ENCODE measurements around the gene ABCA6. TPM values are rescaled to one million over a fixed set of nuclear protein-coding genes. Genes with fewer than 3 reads are reported as not detected.
"Not testable (repeated sequence)": the region's sequence is repeated elsewhere in the genome, so short reads cannot be mapped to it uniquely, and the experiment has no call there.

ABCA6 gene
- polyA plus RNA-seq, 3 donors = 1.7 to 4.4 (median 2.7) TPM

DNA sequence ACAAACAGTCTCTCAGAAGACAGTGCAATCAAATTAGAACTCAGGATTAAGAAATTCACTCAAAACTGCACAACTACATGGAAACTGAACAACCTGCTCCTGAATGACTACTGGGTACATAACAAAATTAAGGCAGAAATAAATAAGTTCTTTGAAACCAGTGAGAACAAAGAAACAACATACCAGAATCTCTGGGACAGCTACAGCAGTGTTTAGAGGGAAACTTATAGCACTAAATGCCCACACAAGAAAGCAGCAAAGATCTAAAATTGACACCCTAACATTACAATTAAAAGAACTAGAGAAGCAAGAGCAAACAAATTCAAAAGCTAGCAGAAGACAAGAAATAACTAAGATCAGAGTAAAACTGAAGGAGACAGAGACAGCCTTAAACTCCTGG lies 68.3 kb downstream of the ABCA6 start:
- not testable (repeated sequence) for DNase-seq (ENCODE audit: low read depth in 3 of 3, low spot score in 2 of 3)

- DNase-seq (ENCODE audit: low read depth in 3 of 3, low spot score in 2 of 3) = not testable (repeated sequence)
Observed at GRCh38 chr17:69072803-69073256, 68.9 kb downstream of the ABCA6 start.

DNA sequence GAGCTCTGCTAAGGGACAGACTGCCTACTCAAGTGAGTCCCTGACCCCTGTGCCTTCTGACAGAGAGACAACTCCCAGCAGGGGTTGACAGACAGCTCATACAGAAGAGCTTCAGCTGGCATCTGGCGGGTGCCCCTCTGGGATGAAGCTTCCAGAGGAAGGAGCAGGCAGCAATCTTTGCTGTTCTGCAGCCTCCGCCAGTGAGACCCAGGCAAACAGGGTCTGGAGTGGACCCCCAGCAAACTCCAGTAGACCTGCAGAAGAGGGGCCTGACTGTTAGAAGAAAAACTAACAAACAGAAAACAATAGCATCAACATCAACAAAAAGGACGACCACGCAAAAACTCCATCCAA lies 70.5 kb downstream of the ABCA6 start:
- DNase-seq (ENCODE audit: low read depth in 3 of 3, low spot score in 2 of 3) = not testable (repeated sequence)

- not testable (repeated sequence) for DNase-seq (ENCODE audit: low read depth in 3 of 3, low spot score in 2 of 3)
Observed at GRCh38 chr17:69070378-69071232, 71.1 kb downstream of the ABCA6 start.

- DNase-seq (ENCODE audit: low read depth in 3 of 3, low spot score in 2 of 3) = no peak
Observed at GRCh38 chr17:69069226-69069750, 72.4 kb downstream of the ABCA6 start.

- no peak for DNase-seq (ENCODE audit: low read depth in 3 of 3, low spot score in 2 of 3)
Observed at GRCh38 chr17:69067274-69068047, 74.2 kb downstream of the ABCA6 start.

- DNase-seq (ENCODE audit: low read depth in 3 of 3, low spot score in 2 of 3) = no peak
Observed at GRCh38 chr17:69066482-69066881, 75.2 kb downstream of the ABCA6 start.

DNA sequence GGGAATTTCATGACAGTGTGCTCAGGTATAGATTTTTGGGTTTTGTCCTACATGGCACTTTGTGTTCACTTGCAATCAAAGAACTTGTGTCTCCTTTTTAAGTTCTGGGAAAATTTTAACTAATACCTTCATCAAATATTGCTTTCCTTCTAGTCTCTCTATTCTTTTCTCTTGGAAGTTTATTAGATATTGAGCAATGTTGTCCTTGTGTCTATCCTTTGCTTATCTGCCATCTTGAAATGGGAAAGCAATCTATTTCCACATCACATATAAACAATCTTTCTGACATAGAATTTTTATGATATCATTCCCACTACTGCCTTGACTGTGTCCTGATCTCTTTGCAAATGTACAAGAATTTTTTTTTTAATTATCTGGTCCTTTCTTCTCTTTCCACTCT lies 76.6 kb downstream of the ABCA6 start:
- DNase-seq (ENCODE audit: low read depth in 3 of 3, low spot score in 2 of 3) = no peak

- no peak for DNase-seq (ENCODE audit: low read depth in 3 of 3, low spot score in 2 of 3)
Observed at GRCh38 chr17:69064476-69064875, 77.2 kb downstream of the ABCA6 start.

DNA sequence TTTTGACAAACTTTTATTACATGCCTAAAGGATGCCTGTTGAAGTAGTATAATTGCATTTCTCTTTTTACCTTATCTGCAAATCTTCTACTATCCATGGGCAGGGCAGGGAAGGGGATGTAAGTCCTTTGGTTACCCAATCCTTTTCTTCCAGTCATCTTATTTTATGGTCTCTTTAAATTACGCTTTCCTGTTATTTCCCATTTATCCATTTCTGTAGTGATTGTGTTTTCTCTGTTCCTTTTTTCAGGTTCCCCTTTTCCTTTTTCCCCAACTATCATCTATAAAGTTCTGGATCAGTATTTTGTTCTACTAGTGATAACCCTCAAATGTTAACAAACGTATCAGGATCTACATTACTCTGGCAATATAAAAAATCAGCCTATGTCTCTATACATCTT lies 77.7 kb downstream of the ABCA6 start:
- no peak for DNase-seq (ENCODE audit: low read depth in 3 of 3, low spot score in 2 of 3)

- no peak for DNase-seq (ENCODE audit: low read depth in 3 of 3, low spot score in 2 of 3)
Observed at GRCh38 chr17:69062860-69063581, 78.7 kb downstream of the ABCA6 start.

DNA sequence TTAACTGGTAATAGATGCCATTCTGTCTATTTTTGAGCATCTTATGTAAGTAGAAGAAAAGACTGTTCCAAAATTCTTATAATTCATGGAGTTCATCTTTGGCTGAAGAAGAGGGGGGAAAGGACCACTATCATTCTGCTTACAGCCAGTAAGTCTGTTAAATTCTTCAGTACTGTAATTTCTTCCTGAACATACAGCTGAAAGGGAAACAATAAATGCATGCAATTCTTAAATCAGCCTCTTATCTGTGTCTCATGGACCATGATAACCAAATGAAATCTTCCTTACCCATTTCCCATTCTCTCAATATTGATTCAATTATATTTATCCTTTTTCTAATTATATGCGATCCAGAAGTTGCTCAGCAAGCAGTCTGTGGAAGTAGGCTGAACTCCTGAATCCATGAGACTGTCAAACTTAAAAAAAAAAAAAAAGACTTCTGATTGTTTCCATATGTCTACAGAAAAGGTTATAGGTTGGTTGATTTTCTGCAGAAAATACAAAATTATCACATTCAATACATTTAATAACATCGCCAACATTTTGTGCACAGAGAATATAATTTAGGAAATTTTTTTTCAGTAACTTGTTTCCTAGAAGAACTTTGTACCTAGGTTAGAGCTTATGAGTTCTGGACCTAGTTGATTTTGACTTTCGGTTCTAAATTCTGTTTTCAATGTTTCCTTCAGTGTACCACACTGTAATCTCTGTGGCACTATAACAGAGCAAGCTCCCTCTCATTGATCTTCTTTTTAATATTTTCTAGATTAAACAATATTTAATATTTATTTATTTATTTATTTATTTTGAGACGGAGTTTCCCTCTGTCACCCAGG lies 79.8 kb downstream of the ABCA6 start:
- DNase-seq (ENCODE audit: low read depth in 3 of 3, low spot score in 2 of 3) = no peak

- DNase-seq (ENCODE audit: low read depth in 3 of 3, low spot score in 2 of 3) = no peak
Observed at GRCh38 chr17:69060822-69061221, 80.9 kb downstream of the ABCA6 start, which contains the start of gene ABCA9. TSS of gene ABCA9 (minus strand) at chr17:69060927. CDS start at chr17:69051126, 9,801 bp downstream.

- DNase-seq (ENCODE audit: low read depth in 3 of 3, low spot score in 2 of 3) = no peak
Observed at GRCh38 chr17:69059458-69060175, 82.1 kb downstream of the ABCA6 start.

GRCh38 chr17:69058165-69058564 lies 83.5 kb downstream of the ABCA6 start:
- no peak for DNase-seq (ENCODE audit: low read depth in 3 of 3, low spot score in 2 of 3)

DNA sequence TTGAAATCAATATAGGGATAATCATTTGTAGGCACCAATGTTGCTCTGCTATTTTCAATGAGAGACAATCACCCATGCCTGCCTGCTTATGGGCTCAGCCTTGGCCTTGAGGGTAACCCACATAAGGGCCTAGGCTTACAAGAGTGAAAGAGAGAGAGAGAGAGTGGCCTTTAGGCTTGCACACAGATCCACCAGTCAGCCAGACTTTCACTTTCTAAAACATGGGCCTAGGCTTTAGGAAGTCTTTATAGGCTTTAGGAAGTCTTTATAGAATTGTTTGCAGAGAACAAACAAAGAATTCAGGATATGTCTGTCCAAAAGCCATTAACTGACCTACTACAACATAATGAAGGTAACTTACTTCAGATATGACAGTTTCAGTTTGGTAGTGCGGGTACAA lies 84.4 kb downstream of the ABCA6 start:
- DNase-seq (ENCODE audit: low read depth in 3 of 3, low spot score in 2 of 3) = no peak

DNA sequence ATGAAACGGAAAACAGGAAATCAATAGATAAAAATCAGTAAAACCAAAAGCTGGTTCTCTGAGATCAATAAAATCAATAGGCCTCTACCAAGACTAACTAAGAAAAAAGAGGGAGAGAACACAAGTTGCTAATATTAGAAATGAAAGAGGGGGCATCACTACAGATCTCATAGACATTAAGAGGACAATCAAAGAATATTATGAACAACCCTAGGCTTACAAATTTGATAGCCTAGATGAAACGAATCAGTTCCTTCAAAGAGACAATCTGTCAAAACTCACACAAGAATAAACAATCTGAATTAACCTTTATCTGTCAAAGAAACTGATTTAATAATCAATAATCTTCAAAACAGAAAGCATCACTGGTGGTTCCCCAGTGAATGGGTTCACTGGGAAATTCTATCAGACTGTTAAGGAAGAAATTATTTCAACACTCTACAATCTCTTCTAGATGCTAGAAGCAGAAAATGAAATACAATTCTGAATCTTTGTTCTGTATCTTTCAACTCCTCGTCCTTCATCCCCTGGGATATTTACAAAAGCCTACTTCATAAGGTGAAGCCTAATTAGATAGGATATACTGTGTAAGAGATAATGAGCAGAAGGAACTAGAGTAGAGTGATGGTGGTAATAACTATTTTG lies 85.4 kb downstream of the ABCA6 start:
- no peak for DNase-seq (ENCODE audit: low read depth in 3 of 3, low spot score in 2 of 3)

DNA sequence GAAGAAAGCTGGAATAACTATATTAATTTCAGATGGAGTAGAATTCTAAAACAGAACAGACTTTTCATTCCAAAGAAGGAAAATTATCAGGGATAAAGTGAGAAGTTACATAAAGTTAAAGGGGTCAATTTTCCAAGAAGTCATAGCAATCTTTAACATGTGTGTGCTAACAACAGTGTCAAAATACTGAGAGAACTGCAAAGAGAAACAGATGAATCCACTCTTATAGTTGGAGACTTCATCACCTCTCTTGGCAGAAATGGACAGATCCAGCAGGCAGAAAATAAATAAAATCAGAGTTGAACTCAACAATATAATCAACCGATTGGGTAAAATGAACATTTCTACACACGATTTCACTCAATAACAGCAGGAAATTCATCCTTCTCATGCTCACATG lies 86.4 kb downstream of the ABCA6 start:
- no peak for DNase-seq (ENCODE audit: low read depth in 3 of 3, low spot score in 2 of 3)

All from right renal cortex interstitium (tissue), 3 donors.